GM21723 (cell line): ENCODE data around the gene MTO1.
"Not testable (repeated sequence)": the region's sequence is repeated elsewhere in the genome, so short reads cannot be mapped to it uniquely, and the experiment has no call there.

Source experiments
- ATAC-seq: cut with Tn5 transposase; IDR thresholded peaks from one replicate; pipeline ENCODE4 v1.9.1; 2021; ENCODE audit warnings: mild to moderate bottlenecking, moderate library complexity; ENCODE audit not compliant: unreplicated experiment

Gene MTO1, protein sequence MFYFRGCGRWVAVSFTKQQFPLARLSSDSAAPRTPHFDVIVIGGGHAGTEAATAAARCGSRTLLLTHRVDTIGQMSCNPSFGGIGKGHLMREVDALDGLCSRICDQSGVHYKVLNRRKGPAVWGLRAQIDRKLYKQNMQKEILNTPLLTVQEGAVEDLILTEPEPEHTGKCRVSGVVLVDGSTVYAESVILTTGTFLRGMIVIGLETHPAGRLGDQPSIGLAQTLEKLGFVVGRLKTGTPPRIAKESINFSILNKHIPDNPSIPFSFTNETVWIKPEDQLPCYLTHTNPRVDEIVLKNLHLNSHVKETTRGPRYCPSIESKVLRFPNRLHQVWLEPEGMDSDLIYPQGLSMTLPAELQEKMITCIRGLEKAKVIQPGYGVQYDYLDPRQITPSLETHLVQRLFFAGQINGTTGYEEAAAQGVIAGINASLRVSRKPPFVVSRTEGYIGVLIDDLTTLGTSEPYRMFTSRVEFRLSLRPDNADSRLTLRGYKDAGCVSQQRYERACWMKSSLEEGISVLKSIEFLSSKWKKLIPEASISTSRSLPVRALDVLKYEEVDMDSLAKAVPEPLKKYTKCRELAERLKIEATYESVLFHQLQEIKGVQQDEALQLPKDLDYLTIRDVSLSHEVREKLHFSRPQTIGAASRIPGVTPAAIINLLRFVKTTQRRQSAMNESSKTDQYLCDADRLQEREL

GRCh38 chr6:73461537-73462350, at the start of gene MTO1:
Gene MTO1 (plus strand): TSS chr6:73461737. CDS start chr6:73461855, 118 bp downstream.
- peak; percentile 97 for ATAC-seq

GRCh38 chr6:73413102-73413501, 48.4 kb upstream of the MTO1 start:
- no peak for ATAC-seq

DNA sequence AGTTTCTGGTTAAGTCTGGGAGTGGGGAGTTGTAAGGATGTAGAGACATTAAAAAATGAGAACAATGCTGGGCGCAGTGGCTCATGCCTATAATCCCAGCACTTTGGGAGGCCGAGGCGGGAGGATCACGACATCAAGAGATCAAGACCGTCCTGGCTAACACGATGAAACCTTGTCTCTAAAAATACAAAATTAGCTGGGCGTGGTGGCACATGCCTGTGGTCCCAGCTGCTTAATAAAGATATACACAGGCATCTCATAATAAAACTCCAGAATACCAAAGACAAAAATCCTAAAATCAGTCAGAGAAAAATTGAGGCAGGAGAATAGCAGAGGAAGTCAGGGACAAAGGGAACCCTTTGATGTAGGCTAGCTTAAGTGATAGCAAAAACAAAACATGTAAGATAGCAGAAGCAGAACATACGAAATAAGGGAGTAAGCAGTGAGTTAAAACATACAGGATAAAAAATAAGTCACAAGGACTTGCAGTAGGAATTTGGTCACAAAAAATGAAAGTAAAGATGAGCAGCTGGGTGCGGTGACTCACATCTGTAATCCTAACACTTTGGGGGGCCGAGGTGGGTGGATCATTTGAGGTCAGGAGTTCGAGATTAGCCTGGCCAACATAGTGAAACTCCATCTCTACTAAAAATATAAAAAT, 43.3 kb upstream of the MTO1 start:
- no peak for ATAC-seq

DNA sequence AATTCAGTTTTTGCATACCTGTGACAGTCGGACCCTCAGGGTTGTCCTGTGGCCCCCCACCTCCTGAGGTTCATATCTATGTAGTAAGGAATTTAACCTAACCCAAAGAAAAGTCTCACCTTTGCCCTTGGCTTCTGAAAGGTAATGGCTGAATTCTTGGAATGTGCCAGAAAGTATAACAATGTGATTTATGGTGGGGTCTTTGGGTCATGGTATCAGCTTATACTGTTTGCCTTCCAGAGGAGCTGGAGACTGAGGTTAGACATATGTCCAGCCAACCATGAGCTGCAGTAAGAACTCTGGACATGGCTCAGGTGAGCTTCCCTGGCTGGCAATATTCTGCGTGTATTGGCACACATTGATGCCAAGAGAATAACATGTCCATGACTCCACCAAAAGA, 40.0 kb upstream of the MTO1 start:
- no peak for ATAC-seq

GRCh38 chr6:73435236-73435635, 26.3 kb upstream of the MTO1 start:
- ATAC-seq: no peak

- ATAC-seq: no peak
Observed at GRCh38 chr6:73443555-73443954, 18.0 kb upstream of the MTO1 start.

- ATAC-seq: peak; percentile 54
Observed at GRCh38 chr6:73451223-73452106, 10.1 kb upstream of the MTO1 start.

DNA sequence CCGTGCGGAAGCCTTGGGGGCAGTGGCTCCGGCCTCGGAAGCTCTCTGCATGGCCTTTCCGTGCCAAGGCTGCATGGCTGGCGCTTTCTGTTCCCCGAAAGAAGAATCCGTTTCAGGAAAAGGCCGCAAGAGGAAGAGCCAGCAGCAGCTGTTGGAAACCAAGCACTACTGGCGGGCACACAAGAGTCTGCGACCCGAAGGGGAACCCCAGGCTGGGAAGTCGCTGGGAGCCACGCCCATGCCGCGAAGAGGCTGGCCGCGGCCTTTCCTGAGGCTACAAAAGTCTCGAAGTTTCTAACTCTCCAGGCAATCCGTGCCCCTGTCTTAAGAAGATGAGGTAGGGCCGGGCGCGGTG, 9.5 kb upstream of the MTO1 start, which contains the start of gene CGAS:
Gene CGAS (minus strand): TSS at position 191 of the 355 bp plus-strand sequence. CDS start 116 bp downstream, at position 75.
- ATAC-seq: peak; percentile 75

DNA sequence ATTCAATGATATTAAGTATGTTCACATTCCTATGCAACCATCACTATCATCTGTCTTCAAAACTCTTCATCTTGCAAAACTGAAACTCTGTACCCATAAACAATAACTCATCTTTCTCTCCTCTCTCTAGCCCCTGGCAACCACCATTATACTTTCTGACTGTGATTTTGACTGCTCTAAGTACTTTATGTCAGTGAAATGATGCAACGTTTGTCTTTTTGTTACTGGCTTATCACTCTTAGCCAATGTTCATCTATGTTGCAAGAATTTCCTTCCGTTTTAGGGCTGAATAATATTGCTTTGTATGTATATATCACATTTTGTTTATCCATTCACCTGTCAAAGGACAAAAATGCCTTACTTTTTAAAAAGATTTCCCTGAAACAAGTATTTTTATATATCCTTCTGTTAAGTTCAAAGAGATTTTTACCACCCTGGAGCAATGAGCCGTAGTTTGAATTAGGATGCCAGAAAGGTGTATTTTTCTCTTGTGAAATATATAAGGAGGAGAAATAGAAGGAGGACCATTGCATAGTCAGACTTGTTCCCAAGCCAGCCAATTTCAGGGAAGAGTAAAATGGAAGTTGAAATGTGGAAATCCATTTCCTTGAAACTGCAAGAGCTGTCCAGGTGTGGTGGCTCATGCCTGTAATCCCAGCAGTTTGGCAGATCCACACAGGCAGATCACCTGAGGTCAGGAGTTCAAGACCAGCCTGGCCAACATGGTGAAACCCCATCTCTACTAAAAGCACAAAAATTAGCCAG, 5.5 kb upstream of the MTO1 start:
- ATAC-seq: no peak

GRCh38 chr6:73459474-73459873, 2.1 kb upstream of the MTO1 start:
- ATAC-seq: not testable (repeated sequence)

GRCh38 chr6:73460056-73460455, 1.5 kb upstream of the MTO1 start:
- ATAC-seq: no peak

DNA sequence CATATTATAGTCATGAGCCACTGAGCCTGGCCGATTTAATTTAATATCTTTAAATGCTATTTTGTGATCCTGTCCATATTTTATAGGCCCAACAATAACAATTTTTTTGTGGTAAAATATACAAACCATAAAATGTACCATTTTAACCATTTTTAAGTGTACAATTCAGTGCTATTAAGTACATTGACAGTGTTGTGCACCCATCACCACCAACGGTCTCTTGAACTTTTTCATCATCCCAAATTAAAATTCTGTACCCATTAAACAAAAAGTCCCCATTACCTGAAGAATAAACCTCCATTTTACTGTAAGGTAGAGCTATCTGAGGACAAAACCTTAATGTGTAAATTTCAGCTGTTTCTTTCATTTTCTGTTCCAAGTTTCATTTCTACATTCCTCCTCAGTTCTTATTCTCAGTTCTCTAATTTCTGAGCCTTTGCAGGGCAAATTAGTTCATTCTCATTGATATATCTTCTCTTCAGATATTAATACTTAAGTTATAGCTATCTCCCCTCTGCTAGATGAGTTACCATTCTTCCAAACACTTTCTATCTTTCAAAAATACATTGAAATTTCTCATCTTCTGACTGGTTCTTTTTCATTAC, 10.3 kb downstream of the MTO1 start:
- peak; percentile 94 for ATAC-seq

DNA sequence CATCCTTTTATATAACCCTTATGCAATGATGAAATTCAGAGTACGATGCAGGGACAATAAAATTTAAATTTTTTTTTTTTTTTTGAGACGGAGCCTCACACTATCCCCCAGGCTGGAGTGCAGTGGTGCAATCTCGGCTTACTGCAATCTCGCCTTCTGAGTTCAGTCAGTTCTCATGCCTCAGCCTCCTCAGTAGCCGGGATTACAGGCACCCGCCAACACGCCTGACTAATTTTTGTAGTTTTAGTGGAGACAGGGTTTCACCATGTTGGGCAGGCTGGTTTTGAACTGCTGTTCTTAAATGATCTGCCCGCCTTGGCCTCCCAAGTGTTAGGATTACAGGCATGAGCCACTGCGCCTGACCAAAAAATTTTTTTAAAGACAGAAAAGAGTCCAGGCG, 15.2 kb downstream of the MTO1 start:
- ATAC-seq: no peak

GRCh38 chr6:73477407-73477806, 15.9 kb downstream of the MTO1 start:
- ATAC-seq: no peak

- ATAC-seq: no peak
Observed at GRCh38 chr6:73481969-73482368, 20.4 kb downstream of the MTO1 start.

DNA sequence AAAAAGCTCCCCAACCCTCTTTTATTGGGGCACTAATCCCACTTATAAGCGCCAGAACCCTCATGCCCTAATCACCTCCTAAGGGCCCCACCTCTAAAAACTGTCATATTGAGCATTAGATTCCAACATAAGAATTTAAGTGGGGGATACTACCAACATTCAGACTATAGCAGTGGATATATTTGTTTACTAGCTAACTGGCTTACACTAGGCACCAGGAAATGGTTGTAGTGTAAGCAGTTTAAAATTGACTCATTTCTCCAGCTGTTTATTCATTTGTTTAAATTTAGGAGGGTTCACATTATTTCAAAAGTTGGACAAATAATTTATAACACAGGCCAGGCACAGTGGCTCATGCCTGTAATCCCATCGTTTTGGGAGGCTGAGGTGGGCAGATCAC, 22.9 kb downstream of the MTO1 start:
- ATAC-seq: no peak

DNA sequence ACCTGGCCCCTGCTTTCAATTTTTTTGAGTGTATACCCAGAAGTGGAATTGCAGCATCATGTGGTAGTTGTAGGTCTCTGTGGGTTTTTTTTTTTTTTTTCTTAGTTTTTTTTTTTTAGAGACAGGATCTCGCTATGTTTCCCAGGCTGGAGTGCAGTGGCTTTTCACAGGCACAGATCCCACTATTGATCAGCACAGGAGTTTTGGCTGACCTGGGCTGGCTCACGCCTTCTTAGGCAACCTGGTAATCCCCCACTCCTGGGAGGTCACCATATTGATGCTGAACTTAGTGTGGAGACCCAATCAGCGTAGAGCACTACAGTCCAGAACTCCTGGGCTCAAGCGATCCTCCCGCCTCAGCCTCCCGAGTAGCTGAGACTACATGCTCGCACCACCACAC, 25.9 kb downstream of the MTO1 start:
- no peak for ATAC-seq

DNA sequence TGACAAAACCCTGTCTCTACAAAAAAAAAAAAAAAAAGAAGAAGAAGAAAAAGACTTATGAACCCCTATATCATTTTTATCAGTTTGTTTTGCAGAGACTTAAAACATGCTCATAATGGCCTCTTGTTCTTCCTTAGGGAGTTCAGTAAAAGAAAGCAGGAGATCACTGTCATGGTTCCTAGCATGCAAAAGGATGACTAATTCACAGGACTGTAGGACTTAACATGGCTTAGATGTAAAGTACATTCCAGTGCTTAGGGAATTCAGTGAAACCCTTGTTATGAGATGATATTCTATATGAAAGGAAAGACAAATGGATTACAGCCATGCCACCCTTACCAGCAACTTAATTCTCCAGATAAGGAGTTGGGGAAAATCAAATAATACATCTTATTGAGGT, 29.8 kb downstream of the MTO1 start:
- no peak for ATAC-seq

GRCh38 chr6:73497915-73498314, 36.4 kb downstream of the MTO1 start:
- no peak for ATAC-seq
